ENCODE results near the gene CYBC1. TPM values are rescaled to one million over a fixed set of nuclear protein-coding genes. Genes with fewer than 3 reads are reported as not detected.

Gene CYBC1
- total and polyA plus RNA-seq, 9 of the 15 experiments (the other 6 are each of a cell fraction or from before 2014, with no cell fraction given) = 1.3 to 71.8 (median 49.9) TPM

- TF ChIP-seq SIN3A (IDR thresholded peaks at IDR 0.05; ENCODE audit: borderline replicate concordance in 2 of 2, control insufficient read depth in 1 of 2, low read depth in 2 of 2, low read length in 2 of 2) (peak; percentile 52 to 80; a peak in 3 of 4 replicates), E2F3 (CRISPR knock-in tag; IDR thresholded peaks at IDR 0.05) (peak; percentile 50; the same call in 1 of the 2 replicates), ZNF561 (CRISPR knock-in tag; conservative IDR thresholded peaks at IDR 0.05) (no peak), ERF (CRISPR knock-in tag; IDR thresholded peaks at IDR 0.05) (0 out of 2 replicates have a peak, but pooled peaks have one; percentile 54), GATAD2A (IDR thresholded peaks at IDR 0.05) (0 out of 2 replicates have a peak, but pooled peaks have one; percentile 75), PML (IDR thresholded peaks at IDR 0.05; ENCODE audit: low read length) (peak; percentile 73; the same call in 1 of the 2 replicates), NCOA2 (IDR thresholded peaks at IDR 0.05; ENCODE audit: partially characterized antibody in 2 of 2) (no peak), FOXA3 (CRISPR knock-in tag; conservative IDR thresholded peaks at IDR 0.05 in 1 of 2, IDR thresholded peaks at IDR 0.05 in 1 of 2) (0 out of 4 replicates have a peak, but pooled peaks of 1 of the 2 experiments have one; percentile 39), ZBTB11 (CRISPR knock-in tag; IDR thresholded peaks at IDR 0.05) (peak in 1 of 3 experiments; percentile 92; a peak in 2 of 6 replicates), NR1H2 (CRISPR knock-in tag; IDR thresholded peaks at IDR 0.05) (no peak), VEZF1 (CRISPR knock-in tag; IDR thresholded peaks at IDR 0.05) (peak; percentile 81), ZBTB33 (CRISPR knock-in tag; IDR thresholded peaks at IDR 0.05) (0 out of 2 replicates have a peak, but pooled peaks have one; percentile 10), HDAC2 (IDR thresholded peaks at IDR 0.05) (no peak), MYC (IDR thresholded peaks at IDR 0.05; ENCODE audit: low read depth, low read length) (peak; percentile 50), MYC (CRISPR knock-in tag; IDR thresholded peaks at IDR 0.05; ENCODE audit: borderline replicate concordance, low read depth) (no peak), ZNF655 (CRISPR knock-in tag; IDR thresholded peaks at IDR 0.05) (no peak), RBM39 (optimal IDR thresholded peaks at IDR 0.05; ENCODE audit: low read depth, low read length) (no peak), STAT5A (IDR thresholded peaks at IDR 0.05; ENCODE audit: borderline replicate concordance, low read length) (no peak)
These were observed at the start of gene CYBC1 (continued) for GRCh38 chr17:82450357-82451106.

All from K562 (cell line).